ENCODE results near the gene TNFRSF1B.

Gene TNFRSF1B

GRCh38 chr1:12181568-12181967 lies 14.8 kb downstream of the TNFRSF1B start:
- DNase-seq (ENCODE audit: low spot score), result no peak
- TF ChIP-seq CTCF (conservative IDR thresholded peaks at IDR 0.05; ENCODE audit: low read depth), result no peak
- no peak overlapping the region for H3K27ac ChIP-seq
- CTCF ChIA-PET, result interaction anchor here (3.9 kb wide), 1 partner anchor 57 kb away, joined by 13 read pairs; no protein-coding TSS in a partner anchor
- POLR2A ChIA-PET (ENCODE audit: low non-redundant PET), result no interaction called here

GRCh38 chr1:12182410-12182984 lies 15.7 kb downstream of the TNFRSF1B start:
- ChIA-PET POLR2A (ENCODE audit: low non-redundant PET) (no interaction called here), CTCF (interaction anchor here (3.9 kb wide), 1 partner anchor 58 kb away, joined by 13 read pairs; no protein-coding TSS in a partner anchor)
- H3K27ac ChIP-seq, result no peak overlapping the region
- no peak for DNase-seq (ENCODE audit: low spot score)
- no peak for TF ChIP-seq CTCF (conservative IDR thresholded peaks at IDR 0.05; ENCODE audit: low read depth)

- no peak overlapping the region for H3K27ac ChIP-seq
- no peak for TF ChIP-seq CTCF (conservative IDR thresholded peaks at IDR 0.05; ENCODE audit: low read depth)
- ChIA-PET CTCF (interaction anchor here (3.9 kb wide), 1 partner anchor 58 kb away, joined by 13 read pairs; no protein-coding TSS in a partner anchor), POLR2A (ENCODE audit: low non-redundant PET) (no interaction called here)
- DNase-seq (ENCODE audit: low spot score), result no peak
Observed at GRCh38 chr1:12183095-12183794, 16.5 kb downstream of the TNFRSF1B start.

GRCh38 chr1:12184008-12184681 lies 17.4 kb downstream of the TNFRSF1B start:
- TF ChIP-seq CTCF (conservative IDR thresholded peaks at IDR 0.05; ENCODE audit: low read depth), result no peak
- ChIA-PET CTCF (interaction anchor here (3.9 kb wide), 1 partner anchor 59 kb away, joined by 13 read pairs; no protein-coding TSS in a partner anchor), POLR2A (ENCODE audit: low non-redundant PET) (no interaction called here)
- H3K27ac ChIP-seq, result no peak overlapping the region
- DNase-seq (ENCODE audit: low spot score), result no peak

- TF ChIP-seq CTCF (conservative IDR thresholded peaks at IDR 0.05; ENCODE audit: low read depth), result no peak
- CTCF ChIA-PET, result interaction anchor here (1.9 to 3.9 kb wide), 2 partner anchors 60 to 61 kb away, joined by 9 to 13 read pairs; no protein-coding TSS in a partner anchor
- POLR2A ChIA-PET (ENCODE audit: low non-redundant PET), result no interaction called here
- no peak for DNase-seq (ENCODE audit: low spot score)
- no peak overlapping the region for H3K27ac ChIP-seq
Observed at GRCh38 chr1:12185036-12185917, 18.5 kb downstream of the TNFRSF1B start.
